Astrocyte (in vitro differentiated cells and primary cell): ENCODE results near the gene MYL3. TPM values are rescaled to one million over a fixed set of nuclear protein-coding genes. Genes with fewer than 3 reads are reported as not detected.

ENCODE experiments used
- DNase-seq: peaks from one replicate; pipeline ENCODE4 v3.0.0-alpha.2; 2010; ENCODE audit warnings: low read depth
- FAIRE-seq: peaks from 2 replicates; lab custom pipeline; 2011; peaks lifted over from hg19 to GRCh38; lab: Jason Lieb, UNC
- H2AFZ ChIP-seq: 2 replicates; pipeline ENCODE4 v1.6.0; 2012; ENCODE audit warnings: low read depth, low read length, inconsistent platforms
- H3K27ac ChIP-seq: 2 replicates; pipeline ENCODE4 v1.5.1; 2011; ENCODE audit warnings: low read depth, low read length, inconsistent platforms
- H3K27me3 ChIP-seq: 2 replicates; pipeline ENCODE4 v1.6.0; 2011; ENCODE audit warnings: low read length, inconsistent platforms; ENCODE audit not compliant: insufficient read depth
- H3K36me3 ChIP-seq: 2 replicates; pipeline ENCODE4 v1.5.1; 2011; ENCODE audit warnings: low read length, inconsistent platforms; ENCODE audit not compliant: insufficient read depth
- H3K4me1 ChIP-seq: 2 replicates; pipeline ENCODE4 v1.5.1; 2011; ENCODE audit warnings: low read length, inconsistent platforms; ENCODE audit not compliant: insufficient read depth
- H3K4me2 ChIP-seq: 2 replicates; pipeline ENCODE4 v1.6.0; 2012; ENCODE audit warnings: low read length, inconsistent platforms
- H3K4me3 ChIP-seq: 2 replicates; pipeline ENCODE4 v1.5.1; 2011; ENCODE audit warnings: low read depth, mild to moderate bottlenecking, low read length, inconsistent platforms; ENCODE audit not compliant: insufficient read depth
- H3K79me2 ChIP-seq: 2 replicates; pipeline ENCODE4 v1.6.0; 2012; ENCODE audit warnings: mild to moderate bottlenecking, low read length, inconsistent platforms; ENCODE audit not compliant: insufficient read depth
- H3K9ac ChIP-seq: 2 replicates; pipeline ENCODE4 v1.6.0; 2012; ENCODE audit warnings: mild to moderate bottlenecking, low read length, inconsistent platforms
- H3K9me3 ChIP-seq: 2 replicates; pipeline ENCODE4 v1.5.1; 2012; ENCODE audit warnings: low read depth, mild to moderate bottlenecking, low read length, inconsistent platforms; ENCODE audit not compliant: insufficient read depth
- H4K20me1 ChIP-seq: 2 replicates; pipeline ENCODE4 v1.6.0; 2012; ENCODE audit warnings: low read length, inconsistent platforms; ENCODE audit not compliant: insufficient read depth
- H3K27ac Mint-ChIP-seq: one replicate; pipeline ENCODE4 v1.8.0; 2021; ENCODE audit warnings: mild to moderate bottlenecking, mixed read lengths; ENCODE audit not compliant: unreplicated experiment
- H3K27me3 Mint-ChIP-seq: one replicate; pipeline ENCODE4 v1.8.0; 2021; ENCODE audit warnings: low read depth, mixed read lengths; ENCODE audit not compliant: unreplicated experiment
- H3K36me3 Mint-ChIP-seq: one replicate; pipeline ENCODE4 v1.8.0; 2021; ENCODE audit warnings: low read depth, mixed read lengths; ENCODE audit not compliant: unreplicated experiment
- H3K4me1 Mint-ChIP-seq: one replicate; pipeline ENCODE4 v1.8.0; 2021; ENCODE audit warnings: low read depth, mixed read lengths; ENCODE audit not compliant: unreplicated experiment
- H3K4me3 Mint-ChIP-seq: one replicate; pipeline ENCODE4 v1.8.0; 2021; ENCODE audit warnings: mild to moderate bottlenecking, moderate library complexity, mixed read lengths; ENCODE audit not compliant: unreplicated experiment
- H3K9me3 Mint-ChIP-seq: one replicate; pipeline ENCODE4 v1.8.0; 2021; ENCODE audit warnings: mild to moderate bottlenecking, mixed read lengths; ENCODE audit not compliant: unreplicated experiment
- EZH2 ChIP-seq: IDR thresholded peaks from 2 replicates; pipeline ENCODE4 v1.6.1; 2012; ENCODE audit warnings: mild to moderate bottlenecking, low read length, inconsistent platforms; ENCODE audit not compliant: insufficient read depth
- total RNA-seq: library from RNA; stranded (reverse); gene quantifications from 2 replicates; pipeline ENCODE4 v1.2.1, GENCODE V29; 2021
- TF ChIP-seq, protein P1 (sequence below): IDR thresholded peaks from 2 replicates; pipeline ENCODE4 v1.5.1; 2011; ENCODE audit warnings: low read depth, mild to moderate bottlenecking, inconsistent platforms, low read length, moderate library complexity; ENCODE audit not compliant: insufficient read depth

MYL3 gene
- total RNA-seq, 1 donor from 2014 or later = 0.89 TPM

DNA sequence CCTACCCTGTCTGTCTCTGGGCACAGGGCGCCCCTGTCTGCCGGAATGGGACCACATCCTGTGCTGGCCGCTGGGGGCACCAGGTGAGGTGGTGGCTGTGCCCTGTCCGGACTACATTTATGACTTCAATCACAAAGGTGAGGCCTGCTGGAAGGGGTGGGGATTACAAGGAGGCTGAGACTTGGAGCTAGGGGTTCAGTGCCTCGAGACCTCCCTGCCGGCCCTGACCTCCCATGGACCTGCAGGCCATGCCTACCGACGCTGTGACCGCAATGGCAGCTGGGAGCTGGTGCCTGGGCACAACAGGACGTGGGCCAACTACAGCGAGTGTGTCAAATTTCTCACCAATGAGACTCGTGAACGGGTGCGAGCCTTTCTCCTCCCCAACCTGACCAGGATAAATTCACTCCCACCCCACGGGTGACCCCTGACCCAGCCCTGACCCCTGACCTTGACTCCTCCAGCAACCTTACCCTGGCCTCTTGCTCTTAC is 34.6 kb upstream of the MYL3 start:
- Mint-ChIP-seq H3K4me3 (no peak overlapping the region), H3K27me3 (peaks cover 57% of the 10 kb centered on the region), H3K36me3 (no peaks in the 10 kb centered on the region), H3K4me1 (no peaks in the 10 kb centered on the region), H3K9me3 (no peaks in the 10 kb centered on the region), H3K27ac (no peak overlapping the region)
- Histone ChIP-seq H3K79me2 (no peaks in the 10 kb centered on the region), H2AFZ (no peak overlapping the region), H3K27ac (no peak overlapping the region), H3K4me1 (peaks cover under 1% of the 10 kb centered on the region), H3K4me3 (no peak overlapping the region), H3K27me3 (no peaks in the 10 kb centered on the region), H3K36me3 (no peaks in the 10 kb centered on the region), H3K9ac (no peak overlapping the region), H3K9me3 (no peaks in the 10 kb centered on the region), H4K20me1 (peaks cover 6% of the 10 kb centered on the region), H3K4me2 (no peak overlapping the region)
- no peak for TF ChIP-seq EZH2
- TF ChIP-seq, protein P1, sequence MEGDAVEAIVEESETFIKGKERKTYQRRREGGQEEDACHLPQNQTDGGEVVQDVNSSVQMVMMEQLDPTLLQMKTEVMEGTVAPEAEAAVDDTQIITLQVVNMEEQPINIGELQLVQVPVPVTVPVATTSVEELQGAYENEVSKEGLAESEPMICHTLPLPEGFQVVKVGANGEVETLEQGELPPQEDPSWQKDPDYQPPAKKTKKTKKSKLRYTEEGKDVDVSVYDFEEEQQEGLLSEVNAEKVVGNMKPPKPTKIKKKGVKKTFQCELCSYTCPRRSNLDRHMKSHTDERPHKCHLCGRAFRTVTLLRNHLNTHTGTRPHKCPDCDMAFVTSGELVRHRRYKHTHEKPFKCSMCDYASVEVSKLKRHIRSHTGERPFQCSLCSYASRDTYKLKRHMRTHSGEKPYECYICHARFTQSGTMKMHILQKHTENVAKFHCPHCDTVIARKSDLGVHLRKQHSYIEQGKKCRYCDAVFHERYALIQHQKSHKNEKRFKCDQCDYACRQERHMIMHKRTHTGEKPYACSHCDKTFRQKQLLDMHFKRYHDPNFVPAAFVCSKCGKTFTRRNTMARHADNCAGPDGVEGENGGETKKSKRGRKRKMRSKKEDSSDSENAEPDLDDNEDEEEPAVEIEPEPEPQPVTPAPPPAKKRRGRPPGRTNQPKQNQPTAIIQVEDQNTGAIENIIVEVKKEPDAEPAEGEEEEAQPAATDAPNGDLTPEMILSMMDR = no peak
- no peak for FAIRE-seq
- no peak for DNase-seq

DNA sequence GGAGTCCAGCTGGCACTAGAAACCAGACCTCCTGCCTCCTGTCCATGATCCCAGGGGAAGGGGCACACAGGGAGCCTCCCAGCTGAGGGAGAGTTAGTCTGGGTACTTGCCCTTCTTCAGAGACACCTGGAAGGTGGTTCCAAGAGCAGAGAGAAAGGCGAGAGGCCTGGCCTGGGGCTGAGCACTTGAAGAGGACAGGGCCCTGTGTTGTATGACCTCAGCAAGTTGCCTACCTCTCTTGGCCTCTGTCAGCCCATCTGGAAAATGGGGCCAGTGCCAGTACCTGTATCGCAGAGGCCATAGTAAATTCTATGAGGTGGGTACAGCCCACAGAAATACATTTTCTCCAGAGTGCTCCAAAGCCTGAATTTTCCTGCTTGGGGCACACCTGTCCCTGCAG is 33.8 kb upstream of the MYL3 start:
- no peak for DNase-seq
- H3K79me2 ChIP-seq = no peaks in the 10 kb centered on the region
- no peak for FAIRE-seq

DNA sequence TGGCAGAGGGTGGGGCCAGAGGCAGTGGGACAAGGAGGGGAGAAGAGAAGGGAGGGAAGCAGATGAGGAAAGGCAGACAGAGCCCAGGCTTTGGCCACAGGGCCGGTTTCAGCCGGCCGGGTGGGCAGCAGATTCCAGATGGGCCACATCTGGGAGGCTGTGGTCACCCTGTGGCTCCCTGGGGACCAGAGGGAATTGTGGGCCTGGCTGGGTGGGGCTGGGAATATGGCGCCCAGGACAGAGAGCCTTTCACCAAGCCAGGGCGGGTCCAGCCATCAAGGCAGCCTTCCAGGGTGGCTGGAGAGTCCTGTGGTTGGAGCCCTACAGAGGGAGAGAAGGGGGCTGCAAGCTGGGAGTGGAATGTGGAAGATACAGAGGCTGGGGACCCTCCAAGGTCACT is 33.1 kb upstream of the MYL3 start:
- Histone ChIP-seq H3K4me2 (no peak overlapping the region), H3K9ac (no peak overlapping the region), H3K4me3 (no peak overlapping the region), H3K27me3 (peaks cover 5% of the 10 kb centered on the region), H3K4me1 (peaks cover 7% of the 10 kb centered on the region), H3K9me3 (no peaks in the 10 kb centered on the region), H2AFZ (no peak overlapping the region), H4K20me1 (peaks cover 10% of the 10 kb centered on the region), H3K27ac (no peak overlapping the region), H3K36me3 (no peaks in the 10 kb centered on the region), H3K79me2 (no peaks in the 10 kb centered on the region)
- Mint-ChIP-seq H3K4me3 (no peak overlapping the region), H3K27ac (no peak overlapping the region), H3K9me3 (peaks cover 3% of the 10 kb centered on the region), H3K27me3 (peaks cover 69% of the 10 kb centered on the region), H3K4me1 (peaks cover 3% of the 10 kb centered on the region), H3K36me3 (no peaks in the 10 kb centered on the region)
- DNase-seq (no peak), FAIRE-seq (no peak)
- TF ChIP-seq EZH2 = no peak
- TF ChIP-seq, protein P1 = no peak

More for the DNA sequence above, 33.8 kb upstream of the MYL3 start:
- Histone ChIP-seq H2AFZ (no peak overlapping the region), H3K4me3 (no peak overlapping the region), H3K9me3 (no peaks in the 10 kb centered on the region), H3K36me3 (no peaks in the 10 kb centered on the region), H3K4me1 (peaks cover 7% of the 10 kb centered on the region), H3K9ac (no peak overlapping the region), H3K27ac (no peak overlapping the region), H4K20me1 (peaks cover 6% of the 10 kb centered on the region), H3K27me3 (no peaks in the 10 kb centered on the region), H3K4me2 (no peak overlapping the region)
- H3K27ac Mint-ChIP-seq = no peak overlapping the region
- TF ChIP-seq, protein P1 = no peak
- peaks cover 63% of the 10 kb centered on the region for H3K27me3 Mint-ChIP-seq
- H3K4me1 Mint-ChIP-seq = peaks cover 2% of the 10 kb centered on the region
- no peaks in the 10 kb centered on the region for H3K36me3 Mint-ChIP-seq
- H3K9me3 Mint-ChIP-seq = no peaks in the 10 kb centered on the region
- H3K4me3 Mint-ChIP-seq = no peak overlapping the region
